CD14-positive monocyte (primary cell): ENCODE measurements around the gene IL12RB1. TPM values are rescaled to one million over a fixed set of nuclear protein-coding genes. Genes with fewer than 3 reads are reported as not detected.

Experiments used
- DNase-seq, 3 donors: peaks; one replicate each; pipeline ENCODE4 v3.0.0-alpha.2; 2011 to 2022
- H2AFZ ChIP-seq: 2 replicates; pipeline ENCODE4 v1.6.0; 2012; ENCODE audit warnings: mild to moderate bottlenecking, low read depth, low read length, inconsistent platforms; ENCODE audit not compliant: insufficient read depth, poor library complexity, severe bottlenecking
- H3K27ac ChIP-seq, 2 donors: 1 replicate in 1 of 2; 2 replicates in 1 of 2; pipeline ENCODE4 v1.5.1; 2012 to 2013; ENCODE audit warnings: low read length in 2 of 2, control low read depth in 1 of 2, inconsistent platforms in 1 of 2, low read depth in 1 of 2, mild to moderate bottlenecking in 1 of 2
- H3K27me3 ChIP-seq, 2 donors: one replicate each; pipeline versions ENCODE4 v1.6.0 to v1.6.1; 2011 to 2013; ENCODE audit warnings: low read length in 2 of 2; ENCODE audit not compliant: control insufficient read depth in 2 of 2, insufficient read depth in 2 of 2
- H3K36me3 ChIP-seq, 2 donors: replicated peaks in 1 of 2; 1 replicate in 1 of 2; 2 replicates in 1 of 2; pipeline versions ENCODE4 v1.5.1 to v1.6.1; 2012 to 2013; ENCODE audit warnings: low read length in 2 of 2, control low read depth in 1 of 2, inconsistent platforms in 1 of 2, mild to moderate bottlenecking in 1 of 2; ENCODE audit not compliant: insufficient read depth in 2 of 2, control insufficient read depth in 1 of 2
- H3K4me1 ChIP-seq, 2 donors: 1 replicate in 1 of 2; 2 replicates in 1 of 2; pipeline versions ENCODE4 v1.5.1 to v1.6.1; 2012 to 2013; ENCODE audit warnings: low read length in 2 of 2, control low read depth in 1 of 2, inconsistent platforms in 1 of 2, mild to moderate bottlenecking in 1 of 2, moderate library complexity in 1 of 2; ENCODE audit not compliant: insufficient read depth in 2 of 2, control insufficient read depth in 1 of 2
- H3K4me2 ChIP-seq: replicated peaks from 2 replicates; pipeline ENCODE3; 2012; ENCODE audit warnings: low read length, moderate library complexity, mild to moderate bottlenecking; ENCODE audit not compliant: poor library complexity, severe bottlenecking; ENCODE audit errors: extremely low read depth
- H3K4me3 ChIP-seq, 3 experiments: fragments of 200-600 bp in 1 of 3; sonication (generic) in 1 of 3; replicated peaks in 1 of 3; 1 replicate in 2 of 3; 2 replicates in 1 of 3; pipeline ENCODE4 v1.5.1; 2011 to 2013; ENCODE audit warnings: low read length in 3 of 3, mild to moderate bottlenecking in 3 of 3, control low read depth in 2 of 3, low read depth in 2 of 3, inconsistent platforms in 1 of 3, moderate library complexity in 1 of 3
- H3K79me2 ChIP-seq: 2 replicates; pipeline ENCODE4 v1.6.0; 2012; ENCODE audit warnings: mild to moderate bottlenecking, control low read depth, inconsistent platforms, low read length, moderate library complexity; ENCODE audit not compliant: insufficient read depth
- H3K9ac ChIP-seq: 2 replicates; pipeline ENCODE4 v1.6.0; 2017; ENCODE audit warnings: low read length, mild to moderate bottlenecking; ENCODE audit not compliant: insufficient read depth, poor library complexity, severe bottlenecking
- H3K9me3 ChIP-seq, 2 donors: replicated peaks in 1 of 2; 1 replicate in 1 of 2; 2 replicates in 1 of 2; pipeline versions ENCODE4 v1.5.1 to v1.6.1; 2012 to 2013; ENCODE audit warnings: low read length in 2 of 2, control low read depth in 1 of 2; ENCODE audit not compliant: control insufficient read depth in 1 of 2, insufficient read depth in 1 of 2
- H4K20me1 ChIP-seq: 2 replicates; pipeline ENCODE4 v1.6.0; 2012; ENCODE audit warnings: mild to moderate bottlenecking, low read length, control low read depth, moderate library complexity; ENCODE audit not compliant: insufficient read depth
- H3K27ac Mint-ChIP-seq, 7 donors: one replicate each; pipeline ENCODE4 v1.8.0; 2020; ENCODE audit warnings: mild to moderate bottlenecking in 7 of 7, mixed read lengths in 7 of 7, moderate library complexity in 6 of 7, inconsistent platforms in 2 of 7
- H3K27me3 Mint-ChIP-seq, 3 donors: one replicate each; pipeline ENCODE4 v1.8.0; 2021 to 2022; ENCODE audit warnings: low read depth in 3 of 3, mild to moderate bottlenecking in 3 of 3, mixed read lengths in 3 of 3, moderate library complexity in 3 of 3, inconsistent platforms in 1 of 3
- H3K36me3 Mint-ChIP-seq, 2 donors: one replicate each; pipeline ENCODE4 v1.8.0; 2020; ENCODE audit warnings: mixed read lengths in 2 of 2, inconsistent platforms in 1 of 2, mild to moderate bottlenecking in 1 of 2
- H3K4me1 Mint-ChIP-seq: one replicate; pipeline ENCODE4 v1.8.0; 2020; ENCODE audit warnings: mild to moderate bottlenecking, mixed read lengths
- H3K4me3 Mint-ChIP-seq, 2 donors: one replicate each; pipeline ENCODE4 v1.8.0; 2020; ENCODE audit warnings: mild to moderate bottlenecking in 2 of 2, mixed read lengths in 2 of 2, moderate library complexity in 1 of 2
- H3K9me3 Mint-ChIP-seq, 7 donors: one replicate each; pipeline ENCODE4 v1.8.0; 2020 to 2022; ENCODE audit warnings: mixed read lengths in 7 of 7, mild to moderate bottlenecking in 6 of 7, moderate library complexity in 6 of 7, inconsistent platforms in 2 of 7
- CTCF ChIP-seq: fragments of 200-600 bp; IDR thresholded peaks from one replicate; pipeline ENCODE4 v1.8.0; 2022; ENCODE audit warnings: antibody characterized with exemption, mild to moderate bottlenecking
- WGBS: methylation state at CpG from one replicate; pipeline ENCODE4 v1.1.5; 2013; ENCODE audit warnings: missing lambda C conversion rate; ENCODE audit not compliant: insufficient coverage; 5-methylcytosine and 5-hydroxymethylcytosine counted together
- intact Hi-C, 2 donors: fragments of 100-400 bp; cut with micrococcal nuclease; formaldehyde crosslinking; loops; one replicate each; pipeline versions ENCODE4 v1.15.0 to v1.15.1; 2023
- polyA plus RNA-seq, 3 donors: library from polyadenylated mRNA; depleted of rRNA in 1 of 3; unstranded in 2 of 3; stranded (reverse) in 1 of 3; fragments of 300-500 nt in 2 of 3; fragments of >200 nt in 1 of 3; fragmentation: Illumina TruSeq in 2 of 3; gene quantifications; 1 replicate in 2 of 3; 2 replicates in 1 of 3; pipeline ENCODE4 v1.2.3, GENCODE V29; 2012 to 2021

IL12RB1 gene
- polyA plus RNA-seq, 3 donors = 7.8 to 17.5 (median 7.9) TPM

GRCh38 chr19:18097993-18098890 is 11.5 kb upstream of the IL12RB1 start:
- H2AFZ ChIP-seq = peak overlapping the region; percentile 59
- Mint-ChIP-seq H3K4me3 (peak overlapping the region; percentile 81 to 90), H3K9me3 (peaks cover 0 to 7% (median 0%) of the 10 kb centered on the region in 7 donors), H3K27ac (peak overlapping the region in 4 of 7 donors; percentile 40 to 73 (median 65)), H3K4me1 (peaks cover 36% of the 10 kb centered on the region), H3K36me3 (peaks cover 4 to 12% of the 10 kb centered on the region in 2 donors), H3K27me3 (peaks cover 14 to 20% (median 16%) of the 10 kb centered on the region in 3 donors)
- H3K27ac ChIP-seq = no peak overlapping the region
- no peaks in the 10 kb centered on the region for H4K20me1 ChIP-seq
- peaks cover 0 to 5% of the 10 kb centered on the region in 2 donors for H3K9me3 ChIP-seq
- H3K4me1 ChIP-seq = peaks cover 29 to 36% of the 10 kb centered on the region in 2 donors
- TF ChIP-seq CTCF = no peak
- H3K79me2 ChIP-seq = no peaks in the 10 kb centered on the region
- WGBS = 38% methylated on average over 10 of the region's 22 CpGs
- H3K27me3 ChIP-seq = peaks cover 0 to 5% of the 10 kb centered on the region in 2 donors
- intact Hi-C loops = no loop called here
- peak overlapping the region; percentile 92 for H3K4me2 ChIP-seq
- DNase-seq = no peak
- H3K4me3 ChIP-seq = peak overlapping the region; percentile 53 to 81 (median 55)
- peak overlapping the region; percentile 50 for H3K9ac ChIP-seq
- H3K36me3 ChIP-seq = no peaks in the 10 kb centered on the region

GRCh38 chr19:18097217-18097992 is 10.7 kb upstream of the IL12RB1 start, which contains the start of gene MAST3:
Gene MAST3, plus strand, starts transcription at chr19:18097778. Its CDS starts 15 bp downstream, at chr19:18097793.
- H3K27me3 ChIP-seq = peaks cover 0 to 5% of the 10 kb centered on the region in 2 donors
- Mint-ChIP-seq H3K27ac (peak within 1 kb of the TSS in 5 of 7 donors; percentile 12 to 73 (median 62)), H3K27me3 (peaks cover 10 to 20% (median 16%) of the 10 kb centered on the region in 3 donors), H3K4me1 (peaks cover 39% of the 10 kb centered on the region), H3K4me3 (peak within 1 kb of the TSS; percentile 81 to 90), H3K9me3 (peaks cover 0 to 7% (median 0%) of the 10 kb centered on the region in 7 donors), H3K36me3 (peaks cover 4 to 12% of the 10 kb centered on the region in 2 donors)
- peak; percentile 85 to 88 (median 86) for DNase-seq
- peak within 1 kb of the TSS; percentile 53 to 81 (median 55) for H3K4me3 ChIP-seq
- WGBS = 15% methylated on average over 47 of the region's 54 CpGs
- H4K20me1 ChIP-seq = no peaks in the 10 kb centered on the region
- no peaks in the 10 kb centered on the region for H3K79me2 ChIP-seq
- peaks cover 0 to 5% of the 10 kb centered on the region in 2 donors for H3K9me3 ChIP-seq
- peak within 1 kb of the TSS; percentile 59 for H2AFZ ChIP-seq
- intact Hi-C loops = no loop called here
- H3K9ac ChIP-seq = peak within 1 kb of the TSS; percentile 50
- H3K4me2 ChIP-seq = peak within 1 kb of the TSS; percentile 92
- H3K36me3 ChIP-seq = no peaks in the 10 kb centered on the region
- TF ChIP-seq CTCF = no peak
- H3K4me1 ChIP-seq = peaks cover 31 to 41% of the 10 kb centered on the region in 2 donors
- no peak within 1 kb of the TSS for H3K27ac ChIP-seq
